IPS DF 4.7 (cell line): ENCODE results near the gene FKBP1B.
"Not testable (repeated sequence)": the region's sequence is repeated elsewhere in the genome, so short reads cannot be mapped to it uniquely, and the experiment has no call there.

Experiments used
- DNase-seq: peaks from one replicate; pipeline ENCODE4 v3.0.0-alpha.2; 2013; ENCODE audit warnings: low spot score; ENCODE audit errors: extremely low read depth

The FKBP1B gene

GRCh38 chr2:24049485-24050021, at the start of gene FKBP1B:
FKBP1B (plus strand) TSS chr2:24049741; CDS start chr2:24049850, 109 bp downstream.
- no peak for DNase-seq

GRCh38 chr2:24007693-24008092, 41.8 kb upstream of the FKBP1B start:
- DNase-seq: no peak

GRCh38 chr2:24008672-24009366, 40.7 kb upstream of the FKBP1B start:
- DNase-seq: no peak

- DNase-seq: no peak
Observed at GRCh38 chr2:24009367-24009679, 40.2 kb upstream of the FKBP1B start.

GRCh38 chr2:24009680-24010476, 39.7 kb upstream of the FKBP1B start, which contains the start of gene MFSD2B:
MFSD2B (plus strand) TSS chr2:24010085; CDS start chr2:24010097, 12 bp downstream.
- no peak for DNase-seq

- no peak for DNase-seq
Observed at GRCh38 chr2:24010477-24011249, 38.9 kb upstream of the FKBP1B start.

GRCh38 chr2:24011250-24012104, 38.1 kb upstream of the FKBP1B start:
- no peak for DNase-seq

- no peak for DNase-seq
Observed at GRCh38 chr2:24012521-24013188, 36.9 kb upstream of the FKBP1B start.

- DNase-seq: not testable (repeated sequence)
Observed at GRCh38 chr2:24014902-24015301, 34.6 kb upstream of the FKBP1B start.

GRCh38 chr2:24015562-24016375, 33.8 kb upstream of the FKBP1B start:
- no peak for DNase-seq

GRCh38 chr2:24016376-24016761, 33.2 kb upstream of the FKBP1B start:
- DNase-seq: no peak

GRCh38 chr2:24016853-24017703, 32.5 kb upstream of the FKBP1B start:
- DNase-seq: no peak

GRCh38 chr2:24017711-24018110, 31.8 kb upstream of the FKBP1B start:
- no peak for DNase-seq

GRCh38 chr2:24018241-24018640, 31.3 kb upstream of the FKBP1B start:
- no peak for DNase-seq

- DNase-seq: no peak
Observed at GRCh38 chr2:24019729-24020128, 29.8 kb upstream of the FKBP1B start.

GRCh38 chr2:24020244-24020643, 29.3 kb upstream of the FKBP1B start:
- DNase-seq: no peak

- no peak for DNase-seq
Observed at GRCh38 chr2:24021122-24021998, 28.2 kb upstream of the FKBP1B start.
